Measurements from ENCODE around the gene GYPC.
A peak's percentile ranks its signal among the peaks of the same experiment; 100 is the strongest.
"Not testable (repeated sequence)": the region's sequence is repeated elsewhere in the genome, so short reads cannot be mapped to it uniquely, and the experiment has no call there.

GYPC gene, protein sequence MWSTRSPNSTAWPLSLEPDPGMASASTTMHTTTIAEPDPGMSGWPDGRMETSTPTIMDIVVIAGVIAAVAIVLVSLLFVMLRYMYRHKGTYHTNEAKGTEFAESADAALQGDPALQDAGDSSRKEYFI

DNA sequence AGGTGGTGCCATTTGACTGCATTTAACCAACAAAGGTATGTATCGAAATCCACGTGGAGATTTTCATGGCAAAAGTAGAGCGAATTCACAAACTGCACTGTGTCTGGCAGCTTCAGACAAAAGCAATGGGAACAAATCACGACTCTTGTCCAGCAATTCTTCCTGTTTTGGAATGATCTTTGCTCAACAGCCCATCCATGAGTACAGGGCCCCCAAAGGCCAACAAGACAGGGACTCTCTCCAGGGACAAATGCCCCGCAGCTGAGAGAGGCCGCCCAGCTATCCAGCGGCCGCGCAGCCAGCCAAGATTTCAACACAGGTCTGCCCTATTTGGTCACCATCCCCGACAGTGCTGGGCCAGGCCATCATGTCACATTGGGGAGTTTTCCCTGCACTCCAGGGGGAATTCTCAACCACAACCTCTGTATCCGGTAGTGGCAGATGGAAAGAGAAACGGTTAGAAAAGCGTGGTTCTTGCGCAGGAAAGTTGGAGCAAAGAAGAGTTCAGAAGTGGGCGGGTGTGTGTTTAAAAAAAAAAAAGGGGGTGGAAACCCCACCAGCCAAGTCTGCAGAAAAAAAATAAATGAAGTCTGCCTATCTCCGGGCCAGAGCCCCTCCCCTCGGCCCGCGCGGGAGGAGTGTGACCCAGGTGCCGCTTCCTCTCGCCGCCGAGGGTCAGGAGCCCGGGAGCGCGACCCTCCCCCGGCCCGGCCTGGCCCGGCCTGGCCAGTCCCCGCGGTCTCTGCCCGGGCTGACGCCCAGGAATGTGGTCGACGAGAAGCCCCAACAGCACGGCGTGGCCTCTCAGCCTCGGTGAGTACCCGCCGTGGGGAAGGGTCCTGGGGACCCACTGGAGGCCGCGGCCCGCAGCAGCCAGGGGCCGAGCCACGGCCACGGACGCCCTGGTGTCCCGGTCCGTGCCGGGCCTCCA is at the start of gene GYPC:
Gene GYPC (plus strand): TSS at position 659 of the 931 bp plus-strand sequence. CDS start 106 bp downstream, at position 765.
- peak; percentile 63 for DNase-seq

DNA sequence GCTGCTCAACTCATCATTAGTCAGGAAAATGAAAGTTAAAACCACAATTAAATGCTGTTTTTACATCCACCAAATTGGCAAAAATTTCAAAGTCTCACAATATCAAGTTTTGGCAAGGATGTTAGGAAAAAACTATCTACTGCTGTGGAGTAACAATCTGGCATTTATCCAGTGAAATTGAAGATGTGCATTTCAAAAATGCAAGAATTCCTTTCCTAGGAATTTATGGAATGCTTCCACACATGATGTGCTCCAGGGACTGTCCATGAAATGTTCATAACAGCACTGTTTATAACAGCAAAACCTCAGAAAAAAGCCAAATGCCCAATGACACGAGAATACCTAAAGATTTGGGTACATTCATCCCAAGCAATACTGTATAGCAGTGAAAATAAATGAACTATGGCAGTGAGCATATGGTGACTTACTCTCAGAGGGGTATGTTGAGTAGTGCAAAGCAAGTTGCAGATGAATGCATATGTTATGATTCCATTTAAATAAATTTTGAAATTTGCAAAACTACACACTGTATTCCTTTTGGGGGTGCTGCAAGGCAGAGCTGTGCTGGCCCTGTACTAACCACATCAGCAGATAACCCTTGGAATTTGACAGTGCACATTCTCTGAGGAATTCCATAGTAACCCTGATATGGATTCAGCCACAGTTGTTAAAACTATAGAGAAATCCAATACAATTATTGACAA is 41.3 kb upstream of the GYPC start:
- no peak for DNase-seq

DNA sequence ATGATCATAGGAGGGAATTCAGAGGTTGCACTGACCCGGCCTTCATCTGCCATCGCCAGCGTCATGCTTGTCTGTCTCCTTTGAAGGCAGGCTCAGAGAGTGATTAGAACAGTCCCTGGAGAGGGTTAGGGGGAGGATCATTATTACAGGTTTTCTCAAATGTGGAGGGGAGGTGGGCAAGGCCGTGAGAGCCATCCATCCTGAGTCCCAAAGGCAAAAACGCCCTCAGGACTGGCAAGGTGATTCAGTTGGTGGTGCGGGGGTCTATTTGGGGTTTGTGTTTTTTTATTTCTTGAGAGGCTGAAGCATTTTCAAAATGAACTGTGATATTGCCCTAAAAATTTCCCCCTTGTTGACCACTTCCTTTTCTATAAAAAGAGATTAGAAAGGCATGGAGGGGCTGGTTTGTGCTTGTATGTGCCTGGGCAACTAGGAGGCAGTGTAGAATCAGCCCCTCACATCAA is 39.3 kb upstream of the GYPC start:
- DNase-seq = no peak

DNA sequence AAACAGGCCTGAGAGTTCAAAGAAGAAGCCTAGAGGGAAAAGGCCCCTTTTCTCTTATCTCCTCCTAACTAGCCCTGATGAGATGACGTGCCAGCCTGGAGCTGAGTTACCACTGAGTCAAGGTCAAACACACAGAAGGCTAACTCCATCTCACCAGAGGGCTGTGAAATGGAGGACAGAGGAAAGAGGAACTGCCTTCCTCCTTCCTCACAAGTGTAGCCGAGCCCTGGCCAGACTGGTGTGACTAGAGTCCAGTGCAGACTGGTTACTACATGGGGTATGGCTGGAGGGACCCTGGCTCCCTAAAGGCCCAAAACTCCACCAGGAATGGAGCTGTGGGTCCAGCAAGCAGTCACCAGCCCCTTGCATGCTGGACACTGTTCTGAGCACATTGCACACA is 35.7 kb upstream of the GYPC start:
- no peak for DNase-seq

DNA sequence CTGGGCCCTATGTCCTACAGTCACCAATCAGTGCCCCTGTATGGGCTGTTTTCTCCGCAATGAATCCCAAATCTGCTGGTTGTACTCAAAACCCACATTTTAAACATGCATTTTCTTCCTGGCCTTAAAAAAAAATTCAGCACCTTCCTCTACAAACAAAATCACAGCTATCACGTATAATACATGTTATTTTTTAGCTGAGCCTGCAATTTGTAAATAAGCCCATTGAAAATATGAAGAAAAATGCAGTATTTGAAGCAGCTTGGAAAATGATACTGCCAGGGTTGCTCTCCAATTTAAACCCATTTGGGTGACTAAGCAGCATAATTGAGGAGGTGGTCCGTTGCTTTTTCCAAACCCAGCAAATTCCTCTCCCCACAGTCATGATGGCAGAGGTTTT is 33.0 kb upstream of the GYPC start:
- no peak for DNase-seq

DNA sequence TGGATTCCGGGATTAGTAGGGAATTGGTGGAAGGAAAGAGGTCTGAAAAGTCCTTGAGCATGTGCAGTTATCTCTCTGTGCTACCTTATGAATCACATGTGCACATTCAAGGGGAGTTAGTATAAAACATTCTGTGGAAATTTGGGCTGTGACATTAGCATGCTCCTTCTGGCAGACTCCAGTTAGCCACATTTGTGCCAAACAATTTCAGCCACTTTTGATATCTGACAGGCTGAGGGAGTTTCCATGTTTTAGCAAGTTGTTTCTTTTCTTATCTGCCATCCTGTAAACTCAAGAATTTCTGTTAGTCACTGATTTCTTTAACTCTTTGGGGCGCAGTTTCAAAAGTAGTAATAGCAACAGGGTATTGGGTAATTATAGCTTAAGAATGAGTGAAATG is 28.3 kb upstream of the GYPC start:
- no peak for DNase-seq

DNA sequence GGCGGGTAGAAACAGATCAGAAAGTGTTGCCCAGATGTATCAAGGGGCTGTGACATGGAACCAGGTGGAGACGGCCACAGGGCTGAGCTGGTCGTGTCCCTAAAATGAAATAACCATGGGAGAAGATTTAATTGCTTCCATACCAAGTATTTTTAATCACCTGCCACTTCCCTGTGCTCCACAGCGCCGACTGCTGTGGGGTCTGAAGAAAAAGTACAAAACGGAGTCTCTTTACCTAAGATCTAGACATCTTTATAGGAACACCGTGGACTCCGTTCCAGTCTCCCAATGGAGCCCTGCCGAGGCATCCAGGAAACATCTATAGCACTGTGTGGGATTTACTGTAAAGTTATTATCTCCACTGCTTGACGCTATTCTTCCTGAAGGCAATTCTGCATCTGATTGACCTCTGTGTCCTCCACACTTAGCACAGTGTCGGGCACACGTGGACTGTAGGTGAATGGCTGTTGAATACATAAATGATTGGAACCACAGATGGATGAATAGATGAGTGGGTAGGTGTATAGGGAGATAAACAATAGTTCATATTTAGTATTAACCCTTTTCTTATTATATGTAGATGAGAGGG is 21.6 kb upstream of the GYPC start:
- DNase-seq = peak; percentile 43

DNA sequence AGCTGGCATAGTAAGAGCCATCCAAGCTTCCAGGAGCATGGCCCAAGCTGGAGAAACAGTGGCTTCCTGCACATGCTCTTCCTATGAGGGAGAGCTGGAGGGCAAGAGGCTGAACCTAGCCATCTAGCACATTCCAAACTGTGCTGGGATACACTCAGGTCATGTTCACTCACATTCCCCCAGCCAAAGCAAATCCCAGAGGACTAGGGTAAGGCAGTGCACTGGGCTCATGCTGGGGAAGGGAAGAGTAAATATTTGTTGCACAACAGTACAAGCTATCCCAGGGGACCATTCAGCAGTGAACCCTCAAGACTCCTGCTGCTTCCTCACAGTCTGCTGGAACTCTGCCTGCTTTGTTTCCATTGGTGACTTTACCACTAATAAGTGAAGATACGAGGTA is 20.7 kb upstream of the GYPC start:
- DNase-seq = no peak

DNA sequence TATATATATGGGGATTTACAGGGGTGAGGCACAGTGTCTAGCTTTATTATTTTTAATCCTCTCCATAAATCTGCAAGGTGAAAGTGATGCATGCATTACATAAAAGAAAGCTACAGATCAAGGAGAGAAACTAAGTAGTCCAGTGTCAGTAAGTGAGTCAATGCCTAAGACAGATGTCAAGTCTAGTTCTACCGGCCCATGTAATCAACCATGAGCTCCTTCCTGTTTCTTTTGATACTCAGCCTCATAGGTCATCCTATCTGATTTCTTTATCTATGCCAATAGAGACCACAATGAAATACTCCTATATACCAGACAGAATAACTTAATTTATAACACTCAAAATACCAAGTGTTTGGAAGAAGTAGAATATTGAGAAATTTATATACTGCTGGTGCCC is 20.2 kb upstream of the GYPC start:
- DNase-seq = no peak

DNA sequence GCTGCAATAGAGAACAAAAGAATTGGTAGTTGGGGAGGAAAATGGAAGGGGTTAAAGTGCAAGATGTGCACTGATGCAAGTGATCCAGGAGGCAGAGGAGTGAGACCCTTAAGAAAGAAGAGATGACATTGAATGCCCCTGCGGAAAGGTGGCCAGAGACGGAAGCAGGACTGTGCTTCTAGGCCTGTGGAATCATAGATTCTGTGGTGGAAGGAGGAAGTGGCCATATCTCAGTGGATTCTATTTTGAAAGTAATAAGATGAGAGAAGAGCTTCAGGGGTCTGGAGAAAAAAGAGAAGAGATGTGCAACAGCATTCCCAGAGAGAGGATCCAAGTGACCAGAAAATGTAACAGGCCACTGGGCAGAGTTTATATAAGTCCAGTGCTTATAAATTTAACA is 18.6 kb upstream of the GYPC start:
- DNase-seq = no peak

DNA sequence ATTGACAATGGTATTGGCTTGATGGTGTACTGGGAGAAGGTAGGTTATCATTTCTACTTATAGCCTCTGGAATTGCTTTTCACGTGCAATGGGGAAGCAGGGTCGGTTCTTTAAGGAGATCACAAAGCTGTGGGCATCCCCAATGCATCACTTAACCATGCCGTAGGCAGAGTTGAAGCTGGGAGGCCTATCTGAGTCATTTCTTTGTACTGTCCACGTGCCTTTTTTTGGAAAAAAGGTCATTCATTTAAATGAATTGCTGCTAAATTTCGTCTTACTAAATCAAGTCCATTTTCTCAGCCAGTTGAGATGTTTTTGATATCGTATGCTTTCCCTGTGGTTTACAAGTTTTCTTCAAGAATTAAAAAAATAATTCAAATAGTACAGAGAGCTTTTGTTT is 17.2 kb upstream of the GYPC start:
- DNase-seq = no peak

DNA sequence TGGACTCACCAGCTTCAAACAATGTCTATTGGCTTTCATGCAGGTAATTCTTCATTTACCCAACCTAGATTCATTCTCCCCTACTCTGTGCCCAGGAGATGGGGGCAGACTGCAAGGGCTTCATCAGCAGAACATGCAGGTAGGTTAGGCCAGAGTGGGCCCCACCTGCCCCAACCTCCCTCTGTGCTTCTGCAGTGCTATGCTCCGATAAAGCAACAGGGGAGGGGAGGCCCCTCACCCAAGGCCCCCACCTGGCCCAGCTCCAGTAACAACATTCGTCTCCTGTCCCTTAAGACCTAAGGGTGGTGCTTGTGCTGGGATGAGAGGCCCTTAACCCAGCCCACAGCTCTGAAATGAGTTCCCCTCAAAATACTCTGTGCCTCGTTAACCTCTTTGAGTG is 16.7 kb upstream of the GYPC start:
- DNase-seq = no peak

DNA sequence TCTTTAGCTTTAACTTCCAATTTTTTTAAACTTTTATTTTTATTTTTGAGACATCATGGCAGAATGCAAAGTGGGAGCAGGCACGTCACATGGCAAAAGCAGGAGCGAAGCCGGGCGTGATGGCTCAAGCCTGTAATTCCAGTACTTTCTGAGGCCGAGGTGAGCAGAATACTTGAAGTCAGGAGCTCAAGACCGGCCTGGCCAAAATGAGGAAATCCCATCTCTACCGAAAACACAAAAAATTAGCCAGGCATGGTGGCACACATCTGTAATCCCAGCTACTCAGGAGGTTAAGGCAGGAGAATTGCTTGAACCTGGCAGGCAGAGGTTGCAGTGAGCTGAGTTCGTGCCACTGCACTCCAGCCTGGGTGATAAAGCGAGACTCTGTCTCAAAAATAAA is 14.7 kb upstream of the GYPC start:
- DNase-seq = not testable (repeated sequence)

DNA sequence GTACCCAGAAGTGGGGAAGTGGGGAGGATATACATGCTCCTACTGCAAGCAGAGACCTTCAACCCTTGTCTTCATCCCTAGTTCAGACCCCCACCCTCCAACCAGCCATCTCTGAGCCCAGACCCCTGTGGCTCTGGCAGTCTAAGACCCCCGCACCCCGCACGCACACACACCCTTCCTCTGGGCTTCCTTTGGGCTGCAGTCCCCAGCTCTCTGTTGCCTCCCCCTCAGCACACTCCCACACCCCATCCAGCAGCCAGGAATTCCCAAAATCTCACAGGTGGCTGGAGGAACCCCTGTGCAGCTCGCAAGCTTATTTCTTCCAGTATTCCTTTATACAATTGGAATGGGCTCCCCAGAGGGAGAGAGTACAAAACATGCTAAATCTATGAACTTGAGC is 13.9 kb upstream of the GYPC start:
- no peak for DNase-seq

DNA sequence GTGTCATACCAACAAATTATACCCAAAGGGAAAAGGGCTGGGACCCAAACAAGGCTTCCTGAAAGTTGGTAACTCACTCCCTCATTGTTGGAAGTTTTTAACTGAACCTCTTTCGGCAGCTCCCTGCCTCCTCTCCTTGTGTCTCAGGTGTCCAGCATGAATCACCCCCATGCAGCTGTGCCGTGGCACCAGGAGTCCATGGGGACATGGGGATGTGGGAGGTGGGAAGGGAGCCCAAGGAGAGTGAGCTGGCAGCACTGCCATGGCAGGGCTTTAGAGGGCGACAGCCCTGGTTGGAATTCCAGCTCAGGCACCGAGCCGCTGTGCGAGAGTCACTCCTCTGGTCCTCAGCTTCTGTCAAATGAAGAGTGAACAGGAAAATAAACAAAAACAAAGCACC is 12.5 kb upstream of the GYPC start:
- DNase-seq = no peak

DNA sequence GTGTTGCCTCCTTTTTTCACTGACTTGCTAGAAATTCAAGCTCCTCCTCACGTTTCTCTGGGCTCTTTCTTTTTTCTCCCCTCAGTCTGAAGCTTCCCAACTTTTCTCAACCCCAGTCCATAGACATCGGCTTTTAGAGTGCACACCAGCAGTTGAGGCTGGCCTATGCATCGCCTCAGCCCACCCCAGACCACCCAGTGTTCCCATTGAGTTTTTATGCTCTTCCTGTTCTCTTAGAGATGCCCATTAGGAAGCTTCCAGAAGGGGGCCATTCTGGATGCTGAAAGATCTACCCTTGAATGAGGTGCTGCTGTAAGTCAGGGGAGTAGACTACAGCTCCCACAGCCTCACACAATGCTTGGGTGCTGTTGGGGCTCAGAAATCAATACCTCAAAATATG is 12.0 kb upstream of the GYPC start:
- no peak for DNase-seq

DNA sequence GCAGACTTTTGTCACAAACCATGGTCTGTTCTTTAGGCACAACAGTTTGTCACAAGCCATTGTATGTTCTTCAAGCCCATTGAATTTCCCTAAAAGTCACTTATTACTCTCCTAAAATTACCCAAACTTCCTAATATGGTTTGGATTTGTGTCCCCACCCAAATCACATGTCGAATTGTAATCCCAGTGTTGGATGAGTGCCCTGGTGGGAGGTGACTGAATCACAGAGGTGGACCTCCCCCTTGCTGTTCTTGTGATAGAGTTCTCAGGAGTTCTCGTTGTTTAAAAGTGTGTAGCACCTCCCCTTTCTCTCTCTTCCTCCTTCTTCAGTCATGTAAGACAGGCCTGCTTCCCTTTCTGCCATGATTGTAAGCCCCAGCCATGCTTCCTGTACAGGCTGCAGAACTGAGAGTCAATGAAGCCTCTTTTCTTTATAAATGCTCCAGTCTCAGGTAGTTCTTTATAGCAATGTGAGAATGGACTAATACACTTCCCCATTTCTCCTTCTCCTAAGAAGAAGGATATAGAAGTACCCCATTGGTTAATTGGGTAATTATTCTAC is 11.2 kb upstream of the GYPC start:
- no peak for DNase-seq

DNA sequence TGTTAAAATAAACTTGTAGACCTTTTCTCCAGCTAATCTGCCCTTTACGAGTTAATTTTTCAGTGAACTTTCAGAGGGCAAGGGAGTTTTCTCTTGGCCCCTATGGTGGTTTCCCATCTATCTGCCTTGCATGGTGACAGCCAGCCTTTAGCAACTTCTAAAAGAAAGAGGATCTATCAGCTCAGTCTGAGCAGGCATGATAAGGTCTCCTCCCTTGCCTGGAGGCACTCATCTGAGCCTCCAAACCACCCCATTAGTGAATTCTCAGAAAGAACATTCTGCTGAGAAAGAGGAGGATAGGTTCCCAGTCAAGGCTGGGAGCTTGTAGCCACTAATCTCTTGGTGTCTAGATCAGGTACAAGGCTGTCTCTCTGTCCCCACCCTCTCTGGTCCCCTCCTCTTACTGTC is 10.7 kb upstream of the GYPC start:
- DNase-seq = no peak

DNA sequence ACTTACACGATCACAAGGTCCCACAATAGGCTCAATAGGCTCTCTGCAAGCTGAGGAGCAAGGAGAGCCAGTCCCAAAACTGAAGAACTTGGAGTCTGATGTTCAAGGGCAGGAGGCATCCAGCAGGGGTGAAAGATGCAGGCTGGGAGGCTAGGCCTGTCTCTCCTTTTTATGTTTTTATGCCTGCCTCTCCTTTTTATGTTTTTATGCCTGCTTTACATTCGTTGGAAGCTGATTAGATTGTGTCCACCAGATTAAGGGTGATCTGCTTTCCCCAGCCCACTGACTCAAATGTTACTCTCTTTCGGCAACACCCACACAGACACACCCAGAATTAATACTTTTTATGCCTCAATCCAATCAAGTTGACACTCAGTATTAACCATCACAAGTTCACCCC is 9.9 kb upstream of the GYPC start:
- no peak for DNase-seq

DNA sequence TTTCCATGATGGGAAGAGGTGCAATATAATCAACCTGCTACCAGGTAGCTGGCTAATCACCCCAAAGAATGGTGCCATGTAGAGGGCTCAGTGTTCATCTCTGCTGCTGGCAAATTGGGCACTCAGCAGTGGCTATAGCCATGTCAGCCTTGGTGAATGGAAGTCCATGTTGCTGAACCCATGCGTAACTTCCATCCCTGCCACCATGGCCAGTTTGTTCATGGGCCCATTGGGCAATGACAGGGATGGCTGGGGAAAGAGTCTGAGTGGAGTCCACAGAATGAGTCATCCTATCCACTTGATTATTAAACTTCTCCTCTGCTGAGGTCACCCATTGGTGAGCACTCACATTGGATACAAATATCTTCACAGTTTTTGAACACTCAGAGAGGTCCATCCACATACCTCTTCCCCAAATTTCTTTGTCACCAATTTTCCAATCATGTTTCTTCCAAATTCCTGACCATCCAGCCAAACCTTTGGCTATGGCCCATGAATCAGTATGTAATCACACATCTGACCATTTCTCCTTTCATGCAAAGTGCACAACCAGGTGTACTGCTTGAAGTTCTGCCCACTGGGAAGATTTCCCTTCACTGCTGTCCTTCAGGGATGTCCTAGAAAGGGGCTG is 8.1 kb upstream of the GYPC start:
- not testable (repeated sequence) for DNase-seq

DNA sequence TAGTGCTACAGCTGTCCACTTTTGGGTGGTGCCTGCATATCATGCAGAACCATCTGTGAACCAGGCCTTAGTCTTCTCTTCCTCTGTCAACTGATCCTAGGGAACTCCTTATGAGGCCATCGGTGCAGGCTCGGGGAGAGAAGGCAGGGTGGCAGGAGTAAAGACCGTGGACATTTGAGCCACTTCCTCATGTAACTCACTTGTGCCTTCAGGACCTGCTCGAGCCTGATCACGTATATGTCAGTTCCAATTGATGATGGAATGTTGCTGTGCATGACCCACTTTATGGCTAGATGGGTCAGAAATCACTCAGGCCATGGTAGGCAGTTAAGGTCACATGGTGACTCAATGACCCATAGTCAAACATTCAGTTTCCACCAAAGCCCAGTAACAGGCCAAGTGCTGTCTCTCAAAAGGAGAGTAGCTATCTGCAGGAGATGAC is 7.6 kb upstream of the GYPC start:
- DNase-seq = not testable (repeated sequence)

DNA sequence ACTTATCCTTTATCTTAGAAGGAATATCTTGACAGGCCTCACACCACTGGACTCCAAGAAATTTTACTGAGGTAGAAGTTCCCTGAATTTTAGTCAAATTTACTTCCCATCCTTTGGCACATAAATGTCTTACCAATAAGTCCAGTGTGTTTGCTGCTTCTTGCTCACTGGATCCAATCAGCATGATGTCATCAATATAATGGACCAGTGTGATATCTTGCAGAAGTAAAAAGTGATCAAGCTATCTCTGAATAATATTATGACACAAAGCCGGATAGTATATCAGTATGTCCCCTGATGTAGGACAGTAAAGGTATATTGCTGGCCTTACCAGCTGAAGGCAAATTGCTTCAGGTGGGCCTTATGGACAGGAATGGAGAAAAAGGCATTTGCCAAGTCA is 6.9 kb upstream of the GYPC start:
- no peak for DNase-seq

DNA sequence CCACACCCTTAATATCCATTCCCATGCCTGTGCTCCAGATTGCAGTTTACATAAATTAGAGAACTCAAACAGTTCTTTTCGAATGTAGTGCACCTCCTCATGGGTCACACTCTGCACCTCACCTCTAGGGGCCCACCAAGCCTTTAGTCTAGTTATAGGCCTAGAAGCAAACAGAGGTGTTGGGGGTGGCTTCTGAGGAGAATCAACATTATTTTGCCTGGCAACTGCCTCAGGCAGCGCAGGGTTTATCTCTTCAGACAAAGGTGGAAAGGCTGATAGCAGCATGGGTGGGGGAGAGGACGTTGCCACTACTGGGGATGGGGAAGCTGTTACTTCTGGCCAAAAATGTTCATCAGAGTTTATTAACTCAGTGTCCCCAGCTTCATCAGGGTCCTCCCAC is 5.0 kb upstream of the GYPC start:
- no peak for DNase-seq
